CD4-positive, alpha-beta T cell treated with Interleukin-2 at 100 ng/mL for 4 hours (primary cell): ENCODE data around the gene VEZT.
"Not testable (repeated sequence)": the region's sequence is repeated elsewhere in the genome, so short reads cannot be mapped to it uniquely, and the experiment has no call there.

ENCODE experiments used
- DNase-seq: peaks from one replicate; pipeline ENCODE4 v3.0.0-alpha.2; 2020; ENCODE audit warnings: low spot score

Gene VEZT, protein sequence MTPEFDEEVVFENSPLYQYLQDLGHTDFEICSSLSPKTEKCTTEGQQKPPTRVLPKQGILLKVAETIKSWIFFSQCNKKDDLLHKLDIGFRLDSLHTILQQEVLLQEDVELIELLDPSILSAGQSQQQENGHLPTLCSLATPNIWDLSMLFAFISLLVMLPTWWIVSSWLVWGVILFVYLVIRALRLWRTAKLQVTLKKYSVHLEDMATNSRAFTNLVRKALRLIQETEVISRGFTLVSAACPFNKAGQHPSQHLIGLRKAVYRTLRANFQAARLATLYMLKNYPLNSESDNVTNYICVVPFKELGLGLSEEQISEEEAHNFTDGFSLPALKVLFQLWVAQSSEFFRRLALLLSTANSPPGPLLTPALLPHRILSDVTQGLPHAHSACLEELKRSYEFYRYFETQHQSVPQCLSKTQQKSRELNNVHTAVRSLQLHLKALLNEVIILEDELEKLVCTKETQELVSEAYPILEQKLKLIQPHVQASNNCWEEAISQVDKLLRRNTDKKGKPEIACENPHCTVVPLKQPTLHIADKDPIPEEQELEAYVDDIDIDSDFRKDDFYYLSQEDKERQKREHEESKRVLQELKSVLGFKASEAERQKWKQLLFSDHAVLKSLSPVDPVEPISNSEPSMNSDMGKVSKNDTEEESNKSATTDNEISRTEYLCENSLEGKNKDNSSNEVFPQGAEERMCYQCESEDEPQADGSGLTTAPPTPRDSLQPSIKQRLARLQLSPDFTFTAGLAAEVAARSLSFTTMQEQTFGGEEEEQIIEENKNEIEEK

GRCh38 chr12:95217377-95218149 lies at the start of gene VEZT, which contains the start of gene FGD6:
Gene VEZT (plus strand): TSS chr12:95217807. CDS start chr12:95217851, 44 bp downstream.
Gene FGD6 (minus strand): TSS chr12:95217467. CDS start chr12:95217240, 227 bp downstream.
- peak; percentile 99 for DNase-seq

GRCh38 chr12:95168746-95169145 lies 48.9 kb upstream of the VEZT start:
- DNase-seq, result no peak

- no peak for DNase-seq
These were observed 48.2 kb upstream of the VEZT start for GRCh38 chr12:95169368-95169767.

GRCh38 chr12:95173392-95174251 lies 44.0 kb upstream of the VEZT start:
- no peak for DNase-seq

GRCh38 chr12:95177201-95177768 lies 40.3 kb upstream of the VEZT start:
- DNase-seq, result no peak

DNA sequence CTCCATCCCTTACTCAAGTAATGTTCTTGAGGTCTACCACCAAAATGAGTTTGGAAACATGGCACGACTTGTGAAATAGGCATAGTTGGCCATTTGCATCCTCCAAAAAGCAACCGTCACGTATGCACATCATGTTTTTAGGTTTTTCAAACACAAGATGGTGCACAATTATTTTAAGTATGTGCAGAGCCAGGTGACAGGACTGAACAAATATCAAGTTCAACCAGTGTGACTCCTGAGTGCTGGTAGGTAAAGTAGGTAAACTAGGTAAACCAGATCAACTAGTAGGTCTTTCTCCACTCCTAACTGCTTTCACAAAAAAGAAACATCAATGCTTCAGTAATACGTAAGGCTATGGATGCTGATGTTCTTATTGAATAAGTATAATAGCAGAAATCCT lies 39.5 kb upstream of the VEZT start:
- DNase-seq, result no peak

DNA sequence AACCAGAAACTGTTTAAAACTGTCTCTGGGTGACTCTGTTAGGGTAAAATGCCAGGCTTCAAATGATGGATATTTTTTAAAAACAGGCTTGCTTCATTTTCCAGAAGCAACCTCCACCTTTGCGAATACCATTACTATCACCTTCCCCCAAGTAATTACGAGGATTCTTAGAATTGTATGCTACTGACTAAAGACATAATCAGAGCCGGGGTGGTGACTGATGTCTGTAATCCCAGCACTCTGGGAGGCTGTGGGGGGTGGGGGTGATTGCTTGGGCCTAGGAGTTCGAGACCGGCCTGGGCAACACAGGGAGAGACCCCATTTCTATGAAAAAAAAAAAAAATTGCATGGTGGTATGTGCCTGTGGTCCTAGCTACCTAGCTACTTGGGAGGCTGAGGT lies 38.6 kb upstream of the VEZT start:
- DNase-seq, result no peak

DNA sequence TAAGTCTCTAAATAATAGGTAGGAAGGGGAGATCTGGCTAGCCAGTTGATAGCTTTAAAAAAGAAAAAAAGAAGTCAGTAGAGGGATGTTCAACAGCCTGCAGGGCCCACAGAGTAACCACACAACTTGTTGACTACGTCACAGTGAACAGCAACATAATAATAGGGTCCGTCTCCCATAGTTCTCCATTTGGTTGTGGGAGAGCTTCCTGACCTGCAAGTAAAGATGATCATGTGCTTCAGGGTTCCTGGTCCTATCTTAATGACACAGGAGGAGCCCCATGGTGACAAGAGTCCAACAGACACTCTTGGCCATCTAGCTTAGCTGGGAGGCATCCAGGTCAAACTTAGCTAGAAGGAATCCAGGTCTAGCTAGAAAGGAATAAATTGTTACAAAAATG lies 36.5 kb upstream of the VEZT start:
- DNase-seq, result no peak

GRCh38 chr12:95182868-95183415 lies 34.7 kb upstream of the VEZT start:
- no peak for DNase-seq

- no peak for DNase-seq
These were observed 33.5 kb upstream of the VEZT start for GRCh38 chr12:95184121-95184520.

GRCh38 chr12:95185072-95185471 lies 32.5 kb upstream of the VEZT start:
- no peak for DNase-seq

GRCh38 chr12:95185854-95186253 lies 31.8 kb upstream of the VEZT start:
- no peak for DNase-seq

GRCh38 chr12:95187865-95188415 lies 29.7 kb upstream of the VEZT start:
- no peak for DNase-seq

GRCh38 chr12:95191060-95191696 lies 26.4 kb upstream of the VEZT start:
- no peak for DNase-seq

GRCh38 chr12:95192271-95192670 lies 25.3 kb upstream of the VEZT start:
- no peak for DNase-seq

- DNase-seq, result no peak
These were observed 24.5 kb upstream of the VEZT start for GRCh38 chr12:95193139-95193538.

- no peak for DNase-seq
These were observed 22.5 kb upstream of the VEZT start for GRCh38 chr12:95195122-95195521.

DNA sequence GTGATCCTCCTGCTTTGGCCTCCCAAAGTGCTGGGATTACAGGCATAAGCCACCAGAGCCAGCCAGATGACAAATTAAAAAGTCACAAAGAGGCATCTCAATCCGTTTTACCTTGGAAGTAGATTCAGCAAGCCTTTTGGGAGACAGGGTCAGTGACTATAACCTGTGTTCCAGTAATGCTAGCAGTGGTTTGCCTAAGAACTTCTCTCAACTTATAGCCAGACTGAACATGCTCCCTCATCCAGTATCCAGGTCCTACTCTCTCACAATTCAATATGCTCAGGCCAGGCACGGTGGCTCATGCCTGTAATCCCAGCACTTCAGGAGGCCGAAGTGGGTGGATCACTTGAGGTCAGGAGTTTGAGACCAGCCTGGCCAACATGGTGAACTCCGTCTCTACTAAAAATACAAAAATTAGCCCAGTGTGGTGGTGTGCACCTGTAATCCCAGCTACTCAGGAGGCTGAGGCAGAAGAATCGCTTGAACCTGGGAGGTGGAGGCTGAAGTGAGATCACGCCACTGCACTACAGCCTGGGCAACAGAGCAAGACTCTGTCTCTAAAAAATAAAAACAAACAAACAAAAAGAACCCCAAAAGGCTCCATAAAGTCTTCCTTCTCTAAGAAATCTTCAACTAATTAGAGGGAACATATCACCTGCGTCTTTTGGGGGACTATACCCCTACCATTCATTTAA lies 20.6 kb upstream of the VEZT start:
- not testable (repeated sequence) for DNase-seq

DNA sequence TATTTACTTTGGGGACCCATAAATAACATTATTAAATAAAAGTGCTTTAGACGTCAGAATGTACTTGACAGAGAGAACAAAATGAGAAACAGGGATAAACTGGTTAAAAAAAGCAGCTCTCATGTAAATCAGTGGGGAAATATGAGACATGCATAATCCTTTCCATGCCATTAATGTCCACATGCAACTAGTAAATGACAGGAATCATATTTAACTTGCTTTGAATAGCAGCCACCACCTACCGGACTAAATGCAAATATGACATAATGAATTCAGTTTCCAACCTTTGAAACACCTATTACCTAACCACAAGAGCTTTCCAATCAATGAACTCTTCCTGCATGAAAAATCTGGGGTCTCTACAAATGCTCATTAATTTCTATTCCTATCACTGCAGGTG lies 20.0 kb upstream of the VEZT start:
- DNase-seq, result no peak
